ENCODE measurements around the gene STK40.

STK40 gene

DNA sequence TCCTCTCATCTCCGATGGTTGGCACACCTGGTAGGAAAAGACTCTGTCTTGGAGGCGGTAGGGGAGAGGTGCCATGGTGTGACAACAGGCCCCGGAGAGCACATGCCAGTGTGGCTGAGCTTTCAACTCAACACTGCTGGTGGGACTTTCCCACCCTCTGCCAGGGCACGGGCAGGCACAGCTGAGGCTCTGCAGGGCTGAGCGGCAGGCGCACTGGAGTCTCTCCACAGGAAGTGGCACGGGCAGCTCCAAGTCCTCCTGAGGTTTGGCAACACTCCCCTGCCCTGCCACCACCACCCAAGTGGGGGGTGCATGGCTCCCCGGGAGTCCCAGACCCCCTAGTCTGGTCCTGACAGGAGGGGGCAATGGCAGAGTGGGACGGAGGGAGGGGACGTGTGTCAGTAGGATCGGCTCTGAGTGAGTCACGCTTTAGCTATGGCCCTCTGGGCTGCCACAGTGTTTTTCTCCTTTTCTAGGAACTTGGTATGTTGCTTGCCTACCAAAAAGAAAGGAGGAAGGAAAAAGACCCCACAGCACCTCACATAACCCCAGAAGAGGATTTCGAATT, 35.0 kb downstream of the STK40 start:
- no peak for DNase-seq (ENCODE audit: low spot score)
- TF ChIP-seq, protein P1, sequence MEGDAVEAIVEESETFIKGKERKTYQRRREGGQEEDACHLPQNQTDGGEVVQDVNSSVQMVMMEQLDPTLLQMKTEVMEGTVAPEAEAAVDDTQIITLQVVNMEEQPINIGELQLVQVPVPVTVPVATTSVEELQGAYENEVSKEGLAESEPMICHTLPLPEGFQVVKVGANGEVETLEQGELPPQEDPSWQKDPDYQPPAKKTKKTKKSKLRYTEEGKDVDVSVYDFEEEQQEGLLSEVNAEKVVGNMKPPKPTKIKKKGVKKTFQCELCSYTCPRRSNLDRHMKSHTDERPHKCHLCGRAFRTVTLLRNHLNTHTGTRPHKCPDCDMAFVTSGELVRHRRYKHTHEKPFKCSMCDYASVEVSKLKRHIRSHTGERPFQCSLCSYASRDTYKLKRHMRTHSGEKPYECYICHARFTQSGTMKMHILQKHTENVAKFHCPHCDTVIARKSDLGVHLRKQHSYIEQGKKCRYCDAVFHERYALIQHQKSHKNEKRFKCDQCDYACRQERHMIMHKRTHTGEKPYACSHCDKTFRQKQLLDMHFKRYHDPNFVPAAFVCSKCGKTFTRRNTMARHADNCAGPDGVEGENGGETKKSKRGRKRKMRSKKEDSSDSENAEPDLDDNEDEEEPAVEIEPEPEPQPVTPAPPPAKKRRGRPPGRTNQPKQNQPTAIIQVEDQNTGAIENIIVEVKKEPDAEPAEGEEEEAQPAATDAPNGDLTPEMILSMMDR (IDR thresholded peaks at IDR 0.05; ENCODE audit: extremely low read depth, insufficient read depth, missing control alignments): no peak
- in situ Hi-C loops (cut with MboI; ENCODE audit: low pct_unique_long_range_greater_than_20kb, low sequenced_read_pairs, unreplicated experiment): no loop called here

DNA sequence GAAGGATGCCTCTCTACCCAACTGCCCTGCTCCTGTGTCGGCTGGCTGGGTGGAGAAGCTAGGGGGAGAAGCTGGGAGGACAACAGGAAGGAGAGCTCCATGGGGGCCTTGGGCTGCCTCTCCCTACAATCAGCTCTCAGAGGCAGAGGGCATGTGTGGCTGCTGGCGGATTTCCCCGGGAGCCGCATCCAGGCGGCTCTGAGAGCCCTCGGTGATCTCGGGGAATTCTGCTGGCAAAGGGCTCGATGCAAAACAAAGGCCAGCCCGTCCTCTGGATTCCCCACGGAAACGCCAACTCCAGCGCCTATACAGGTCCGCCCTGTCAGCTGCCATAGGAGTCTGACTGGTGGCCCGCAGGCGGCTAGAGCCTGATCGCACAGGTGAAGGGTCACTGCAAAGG, 35.9 kb downstream of the STK40 start:
- TF ChIP-seq, protein P1 (IDR thresholded peaks at IDR 0.05; ENCODE audit: extremely low read depth, insufficient read depth, missing control alignments): no peak
- DNase-seq (ENCODE audit: low spot score): no peak
- in situ Hi-C loops (cut with MboI; ENCODE audit: low pct_unique_long_range_greater_than_20kb, low sequenced_read_pairs, unreplicated experiment): no loop called here

DNA sequence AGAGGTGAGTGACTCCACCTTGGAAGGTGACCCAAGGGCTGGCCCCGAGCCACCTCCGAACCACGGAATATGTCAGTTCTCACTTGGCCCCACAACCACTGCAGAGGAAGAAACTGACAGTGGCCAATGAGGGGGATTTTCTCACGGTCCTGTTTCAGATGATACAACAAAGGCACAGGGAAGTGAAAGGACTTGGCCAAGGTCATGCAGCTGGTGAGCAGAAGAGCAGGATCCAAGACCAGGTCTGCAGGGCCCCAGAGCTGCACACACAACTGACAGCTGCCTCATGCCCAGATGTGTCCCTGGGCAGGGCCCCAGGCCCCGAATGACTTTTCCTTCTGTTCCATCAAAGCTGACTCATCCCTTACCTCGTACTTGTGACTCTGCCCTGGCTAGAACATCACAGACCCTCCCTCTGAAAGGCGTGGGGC, 36.5 kb downstream of the STK40 start:
- DNase-seq (ENCODE audit: low spot score): peak; percentile 80
- TF ChIP-seq, protein P1 (IDR thresholded peaks at IDR 0.05; ENCODE audit: extremely low read depth, insufficient read depth, missing control alignments): no peak
- in situ Hi-C loops (cut with MboI; ENCODE audit: low pct_unique_long_range_greater_than_20kb, low sequenced_read_pairs, unreplicated experiment): no loop called here

DNA sequence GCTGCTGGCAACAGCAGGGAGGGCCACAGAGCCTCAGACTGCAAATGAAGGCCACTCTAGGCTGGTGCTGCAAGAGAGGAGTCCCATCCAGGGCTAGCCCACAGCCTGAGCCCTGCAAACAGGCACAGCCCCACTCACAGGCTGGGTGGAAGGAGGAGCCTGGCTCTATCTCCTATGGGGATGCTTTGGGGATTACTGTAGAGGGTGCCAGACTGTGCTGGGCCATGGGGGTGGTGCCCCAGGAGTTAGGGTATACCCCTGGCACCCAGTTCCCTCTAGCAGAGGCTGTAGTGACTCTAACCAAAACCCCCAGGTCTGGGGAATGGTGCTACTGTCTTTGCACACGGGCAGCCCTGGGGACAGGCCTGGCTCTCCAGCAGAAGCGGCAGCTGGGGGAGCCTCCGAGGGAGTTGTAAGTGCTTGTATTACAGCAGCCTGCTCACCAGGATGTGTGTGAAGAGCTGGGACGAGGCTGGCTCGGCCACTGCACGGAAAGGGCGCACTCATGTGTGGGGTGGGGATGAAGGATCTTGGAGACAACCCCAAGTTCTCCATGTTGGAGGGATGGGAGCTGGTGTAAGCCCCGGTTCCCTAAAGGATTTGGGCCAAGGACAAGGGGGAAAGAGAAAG, 38.9 kb downstream of the STK40 start:
- TF ChIP-seq, protein P1 (IDR thresholded peaks at IDR 0.05; ENCODE audit: extremely low read depth, insufficient read depth, missing control alignments): no peak
- in situ Hi-C loops (cut with MboI; ENCODE audit: low pct_unique_long_range_greater_than_20kb, low sequenced_read_pairs, unreplicated experiment): no loop called here
- DNase-seq (ENCODE audit: low spot score): no peak

DNA sequence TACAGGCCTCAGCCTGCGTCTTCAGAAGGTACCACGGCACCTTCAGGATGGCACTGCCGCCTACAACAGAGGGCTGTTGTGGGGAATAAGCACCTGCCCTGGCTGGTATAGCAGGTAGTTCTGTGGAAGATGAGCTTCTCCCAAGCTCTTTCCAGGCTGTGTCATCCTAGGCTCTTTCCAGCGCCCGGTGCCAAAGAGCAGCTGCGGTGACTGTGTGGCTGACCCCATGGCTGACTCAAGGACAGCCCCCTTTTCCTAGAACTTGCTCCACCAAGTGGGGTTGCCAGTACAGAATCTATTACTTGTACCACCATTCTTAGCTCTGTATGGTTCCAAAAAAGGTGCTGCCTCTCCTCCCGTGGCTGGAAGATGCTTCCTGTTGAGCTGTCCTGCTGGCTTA, 40.4 kb downstream of the STK40 start:
- in situ Hi-C loops (cut with MboI; ENCODE audit: low pct_unique_long_range_greater_than_20kb, low sequenced_read_pairs, unreplicated experiment): no loop called here
- TF ChIP-seq, protein P1 (IDR thresholded peaks at IDR 0.05; ENCODE audit: extremely low read depth, insufficient read depth, missing control alignments): no peak
- DNase-seq (ENCODE audit: low spot score): no peak

DNA sequence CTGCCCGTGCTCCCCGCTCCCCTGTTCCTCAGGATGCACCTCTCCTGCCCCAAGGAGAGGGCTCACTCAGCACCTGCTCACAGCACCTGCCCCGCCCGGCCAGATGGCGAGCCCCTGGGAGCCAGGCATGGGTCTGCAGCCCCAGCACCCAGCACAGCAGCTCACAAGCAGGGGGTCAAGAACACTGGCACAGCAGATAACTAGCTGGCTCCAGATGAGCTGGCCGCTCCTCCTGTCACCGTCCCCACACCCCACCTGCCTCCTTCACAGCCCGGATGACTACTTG, 41.4 kb downstream of the STK40 start:
- in situ Hi-C loops (cut with MboI; ENCODE audit: low pct_unique_long_range_greater_than_20kb, low sequenced_read_pairs, unreplicated experiment): no loop called here
- DNase-seq (ENCODE audit: low spot score): no peak
- TF ChIP-seq, protein P1 (IDR thresholded peaks at IDR 0.05; ENCODE audit: extremely low read depth, insufficient read depth, missing control alignments): no peak
